K562 (cell line): ENCODE data around the gene CBX1. TPM values are rescaled to one million over a fixed set of nuclear protein-coding genes. Genes with fewer than 3 reads are reported as not detected.

Experiments used
- ATF7 ChIP-seq: fragments of 450-650 bp; IDR thresholded peaks from 2 replicates; pipeline ENCODE4 v1.7.1; 2014; ENCODE audit warnings: mild to moderate bottlenecking, moderate library complexity
- CBFA2T2 ChIP-seq: fragments of 450-650 bp; conservative IDR thresholded peaks from 2 replicates; pipeline ENCODE4 v1.6.1; 2017; ENCODE audit warnings: mild to moderate bottlenecking
- CTCF ChIP-seq, 3 experiments: IDR thresholded peaks in 2 of 3; conservative IDR thresholded peaks in 1 of 3; 2 replicates each; pipeline ENCODE4 v1.5.1; 2011 to 2012; ENCODE audit warnings: low read length in 3 of 3, mild to moderate bottlenecking in 3 of 3, control low read depth in 2 of 3, improper control_type of control experiment in 1 of 3, inconsistent platforms in 1 of 3, low read depth in 1 of 3, mixed read lengths in 1 of 3, moderate library complexity in 1 of 3; ENCODE audit not compliant: insufficient read depth in 2 of 3
- EZH2 ChIP-seq: IDR thresholded peaks from 2 replicates; pipeline ENCODE4 v1.6.1; 2012; ENCODE audit warnings: low read depth, mild to moderate bottlenecking, inconsistent platforms, low read length, borderline replicate concordance
- FOXK2 ChIP-seq, 2 experiments: fragments of 450-650 bp; IDR thresholded peaks in 1 of 2; conservative IDR thresholded peaks in 1 of 2; 2 replicates each; pipeline ENCODE4 v1.6.1; 2016; ENCODE audit warnings: low read depth in 2 of 2, mild to moderate bottlenecking in 1 of 2
- FOXP4 ChIP-seq: sonication (generic); formaldehyde crosslinking; IDR thresholded peaks from 2 replicates; pipeline ENCODE4 v1.8.0; 2022; ENCODE audit warnings: mild to moderate bottlenecking, missing genetic modification reagents, borderline replicate concordance
- HDAC1 ChIP-seq, 2 experiments: fragments of 450-650 bp; IDR thresholded peaks; 2 replicates each; pipeline ENCODE4 v1.6.1; 2016 to 2017; ENCODE audit warnings: inconsistent platforms in 1 of 2, mild to moderate bottlenecking in 1 of 2, moderate library complexity in 1 of 2
- HDAC2 ChIP-seq: fragments of 450-650 bp; IDR thresholded peaks from 2 replicates; pipeline ENCODE4 v1.6.1; 2016; ENCODE audit warnings: mild to moderate bottlenecking
- MEF2D ChIP-seq: conservative IDR thresholded peaks from 2 replicates; pipeline ENCODE4 v1.6.1; 2016; ENCODE audit warnings: low read depth, missing genetic modification characterization, missing compliant biosample characterization
- RFX1 ChIP-seq: fragments of 450-650 bp; IDR thresholded peaks from 2 replicates; pipeline ENCODE4 v1.6.1; 2016; ENCODE audit warnings: mild to moderate bottlenecking, moderate library complexity
- SMAD4 ChIP-seq: fragments of 250-450 bp; sonication (Bioruptor Pico); conservative IDR thresholded peaks from 2 replicates; pipeline ENCODE4 v1.8.0; 2021; ENCODE audit warnings: inconsistent platforms, mild to moderate bottlenecking, moderate library complexity
- TBL1XR1 ChIP-seq, 2 experiments: IDR thresholded peaks; 2 replicates each; pipeline ENCODE4 v1.6.1; 2012; ENCODE audit warnings: improper control_type of control experiment in 2 of 2, low read length in 2 of 2, mild to moderate bottlenecking in 1 of 2
- TCF3 ChIP-seq: sonication (generic); formaldehyde crosslinking; IDR thresholded peaks from 2 replicates; pipeline ENCODE4 v1.4.0; 2020; ENCODE audit warnings: mild to moderate bottlenecking, missing genetic modification reagents
- TEAD4 ChIP-seq, 2 experiments: sonication (generic) in 1 of 2; formaldehyde crosslinking in 1 of 2; IDR thresholded peaks; 2 replicates each; pipeline versions ENCODE4 v1.6.1 to v1.8.0; 2012 to 2022; ENCODE audit warnings: borderline replicate concordance in 1 of 2, inconsistent platforms in 1 of 2, low read length in 1 of 2, mild to moderate bottlenecking in 1 of 2, missing genetic modification reagents in 1 of 2
- U2AF1 ChIP-seq: fragments of 200-400 bp; formaldehyde crosslinking; optimal IDR thresholded peaks from 2 replicates; pipeline ENCODE3; 2017; ENCODE audit warnings: mild to moderate bottlenecking, low read depth, low read length, moderate library complexity
- VEZF1 ChIP-seq: fragments of 200-800 bp; sonication (Bioruptor generic); IDR thresholded peaks from 2 replicates; pipeline ENCODE4 v1.6.1; 2017; ENCODE audit warnings: missing genetic modification characterization, missing compliant biosample characterization
- ZNF740 ChIP-seq, 3 experiments: fragments of 200-800 bp in 1 of 3; sonication (Bioruptor generic) in 1 of 3; sonication (generic) in 1 of 3; formaldehyde crosslinking in 1 of 3; IDR thresholded peaks; 2 replicates each; pipeline versions ENCODE4 v1.6.1 to v1.8.0; 2016 to 2022; ENCODE audit warnings: mild to moderate bottlenecking in 2 of 3, missing compliant biosample characterization in 2 of 3, missing genetic modification characterization in 2 of 3, missing genetic modification reagents in 1 of 3
- ZNF76 ChIP-seq: fragments of 250-450 bp; sonication (Bioruptor Pico); IDR thresholded peaks from 2 replicates; pipeline ENCODE4 v1.4.0; 2020; ENCODE audit warnings: mild to moderate bottlenecking, moderate library complexity, borderline replicate concordance
- polyA plus RNA-seq, 8 experiments: library from polyadenylated mRNA; depleted of rRNA in 4 of 8; stranded (reverse) in 5 of 8; unstranded in 3 of 8; fragments of >200 nt; fragmentation: Nextera tagmentation in 2 of 8; fragmentation: Illumina TruSeq in 1 of 8; extraction: Ambion mirVana in 2 of 8; extraction: Trizol in 1 of 8; gene quantifications; 2 replicates each; pipeline versions ENCODE4 v1.2.1 to v1.2.3, GENCODE V29; 2011 to 2014; ENCODE audit warnings: inconsistent platforms in 1 of 8, missing spikeins in 1 of 8
- total RNA-seq, 7 experiments: library from RNA; depleted of rRNA in 6 of 7; stranded (reverse); fragments of >200 nt in 6 of 7; fragmentation: Illumina TruSeq in 2 of 7; extraction: Trizol in 2 of 7; gene quantifications; 2 replicates each; pipeline versions ENCODE4 v1.2.1 to v1.2.3, GENCODE V29; 2011 to 2021; ENCODE audit warnings: low replicate concordance in 1 of 7

Gene CBX1
- total and polyA plus RNA-seq, 9 of the 15 experiments (the other 6 are each of a cell fraction or from before 2014, with no cell fraction given): 10.6 to 95.7 (median 52.7) TPM

- TF ChIP-seq ZNF740 (CRISPR knock-in tag; IDR thresholded peaks at IDR 0.05) (0 out of 2 replicates have a peak, but pooled peaks have one; percentile 46), ZNF740 (tag; IDR thresholded peaks at IDR 0.05) (0 out of 4 replicates have a peak, but pooled peaks of 1 of the 2 experiments have one; percentile 25), MEF2D (0 out of 2 replicates have a peak, but pooled peaks have one; percentile 33), ZNF76 (CRISPR knock-in tag) (no peak), CTCF (IDR thresholded peaks at IDR 0.05 in 2 of 3, conservative IDR thresholded peaks at IDR 0.05 in 1 of 3; ENCODE audit: insufficient read depth in 2 of 3, low read depth in 1 of 3, low read length in 3 of 3) (peak in 1 of 3 experiments; percentile 22; a peak in 2 of 6 replicates), TEAD4 (IDR thresholded peaks at IDR 0.05; ENCODE audit: low read length) (peak; percentile 77), TEAD4 (CRISPR knock-in tag; IDR thresholded peaks at IDR 0.05; ENCODE audit: borderline replicate concordance) (no peak), VEZF1 (peak; percentile 67), TCF3 (CRISPR knock-in tag) (peak; percentile 79), EZH2 (no peak), HDAC2 (0 out of 2 replicates have a peak, but pooled peaks have one; percentile 39), TBL1XR1 (IDR thresholded peaks at IDR 0.05; ENCODE audit: low read length in 2 of 2) (peak; percentile 47 to 49; a peak in 2 of 4 replicates), SMAD4 (CRISPR knock-in tag) (0 out of 2 replicates have a peak, but pooled peaks have one; percentile 14), FOXK2 (conservative IDR thresholded peaks at IDR 0.05 in 1 of 2, IDR thresholded peaks at IDR 0.05 in 1 of 2; ENCODE audit: low read depth in 2 of 2) (peak; percentile 95 to 97), FOXP4 (peak; percentile 21; the same call in 1 of the 2 replicates), CBFA2T2 (0 out of 2 replicates have a peak, but pooled peaks have one; percentile 26), RFX1 (peak; percentile 84), U2AF1 (no peak), HDAC1 (IDR thresholded peaks at IDR 0.05) (peak in 1 of 2 experiments; percentile 70; a peak in 2 of 4 replicates), ATF7 (0 out of 2 replicates have a peak, but pooled peaks have one; percentile 11)
Observed at GRCh38 chr17:48051706-48052486, 49.4 kb downstream of the CBX1 start (continued).
